A673 (cell line): ENCODE data around the gene SSTR5. TPM values are rescaled to one million over a fixed set of nuclear protein-coding genes. Genes with fewer than 3 reads are reported as not detected.

Experiments
- BruUV-seq: library from RNA; stranded (reverse); fragments of 400-500 nt; replicated peaks from 2 replicates; lab custom pipeline; 2021; lab: Mats Ljungman, UMichigan
- CTCF ChIA-PET: fragments of 300-600 bp; sonication (Branson Sonifier 250); formaldehyde crosslinking; loops from one replicate; lab custom pipeline; 2022; ENCODE audit warnings: antibody characterized with exemption; lab: Charles Lee
- POLR2A ChIA-PET: fragments of 300-600 bp; sonication (Branson Sonifier 250); formaldehyde crosslinking; loops from one replicate; lab custom pipeline; 2022; ENCODE audit warnings: antibody characterized with exemption; ENCODE audit not compliant: low non-redundant PET; lab: Charles Lee
- DNase-seq: peaks from one replicate; pipeline ENCODE4 v3.0.0-alpha.2; 2015; ENCODE audit warnings: low spot score
- H3K27ac ChIP-seq: fragments of 200-600 bp; sonication (generic); 2 replicates; pipeline ENCODE4 v1.5.1; 2016; ENCODE audit warnings: mixed run types, low read depth, mild to moderate bottlenecking, mixed read lengths, antibody characterized with exemption, low read length; ENCODE audit not compliant: poor library complexity, severe bottlenecking
- H3K27me3 ChIP-seq: fragments of 200-600 bp; sonication (generic); replicated peaks from 2 replicates; pipeline ENCODE4 v1.6.1; 2017; ENCODE audit warnings: mixed run types, low read depth, mild to moderate bottlenecking, mixed read lengths, antibody characterized with exemption, low read length; ENCODE audit not compliant: insufficient read depth, poor library complexity
- H3K36me3 ChIP-seq: fragments of 200-600 bp; sonication (generic); 2 replicates; pipeline ENCODE4 v1.6.1; 2016; ENCODE audit warnings: mixed run types, mild to moderate bottlenecking, mixed read lengths, antibody characterized with exemption, low read length; ENCODE audit not compliant: insufficient read depth, poor library complexity, severe bottlenecking
- H3K4me1 ChIP-seq: fragments of 200-600 bp; sonication (generic); 2 replicates; pipeline ENCODE4 v1.6.1; 2017; ENCODE audit warnings: mixed run types, mild to moderate bottlenecking, mixed read lengths, antibody characterized with exemption, low read length; ENCODE audit not compliant: insufficient read depth, poor library complexity, severe bottlenecking
- H3K4me3 ChIP-seq: fragments of 200-600 bp; sonication (generic); 2 replicates; pipeline ENCODE4 v1.5.1; 2016; ENCODE audit warnings: low read depth, mixed run types, mild to moderate bottlenecking, mixed read lengths, low read length; ENCODE audit not compliant: poor library complexity, severe bottlenecking
- H3K9me3 ChIP-seq: fragments of 200-600 bp; sonication (generic); 2 replicates; pipeline ENCODE4 v1.6.1; 2016; ENCODE audit warnings: mixed run types, low read depth, mild to moderate bottlenecking, mixed read lengths, antibody characterized with exemption, low read length; ENCODE audit not compliant: poor library complexity, severe bottlenecking
- CTCF ChIP-seq: fragments of 300-800, 200-600 bp; sonication (generic); conservative IDR thresholded peaks from 2 replicates; pipeline ENCODE4 v1.5.1; 2017; ENCODE audit warnings: low read depth, mild to moderate bottlenecking, antibody characterized with exemption, low read length, moderate library complexity, mixed read lengths
- EZH2 ChIP-seq: fragments of 200-600 bp; sonication (generic); IDR thresholded peaks from 2 replicates; pipeline ENCODE4 v1.6.1; 2017; ENCODE audit warnings: borderline replicate concordance, low read depth, mild to moderate bottlenecking, mixed read lengths, antibody characterized with exemption, low read length; ENCODE audit not compliant: poor library complexity, severe bottlenecking
- intact Hi-C: fragments of 100-400 bp; cut with micrococcal nuclease; formaldehyde crosslinking; loops from one replicate; pipeline ENCODE4 v1.10.0; 2022; ENCODE audit not compliant: unreplicated experiment
- total RNA-seq: library from RNA; stranded (reverse); gene quantifications from 2 replicates; pipeline ENCODE4 v1.2.3, GENCODE V29; 2021

Gene SSTR5
- total RNA-seq, 1 experiment from 2014 or later, result not detected

GRCh38 chr16:1126044-1126443 is 53.5 kb downstream of the SSTR5 start:
- no peak for DNase-seq
- ChIA-PET POLR2A (no interaction called here), CTCF (no interaction called here)
- no TSS peak for BruUV-seq
- Histone ChIP-seq H3K27ac (no peak overlapping the region), H3K4me3 (no peak overlapping the region), H3K9me3 (no peaks in the 10 kb centered on the region), H3K36me3 (no peaks in the 10 kb centered on the region), H3K27me3 (no peaks in the 10 kb centered on the region), H3K4me1 (peaks cover 8% of the 10 kb centered on the region)
- intact Hi-C loops, result no loop called here
- TF ChIP-seq CTCF (no peak), EZH2 (no peak)

GRCh38 chr16:1126586-1126985 is 54.0 kb downstream of the SSTR5 start:
- intact Hi-C loops, result no loop called here
- H3K36me3 ChIP-seq, result no peaks in the 10 kb centered on the region
- H3K4me3 ChIP-seq, result no peak overlapping the region
- H3K9me3 ChIP-seq, result no peaks in the 10 kb centered on the region
- ChIA-PET POLR2A (no interaction called here), CTCF (interaction anchor here (0.6 kb wide), 1 partner anchor 625 kb away, joined by 6 read pairs; no protein-coding TSS in a partner anchor)
- H3K27ac ChIP-seq, result no peak overlapping the region
- no TSS peak for BruUV-seq
- H3K27me3 ChIP-seq, result no peaks in the 10 kb centered on the region
- H3K4me1 ChIP-seq, result peaks cover 8% of the 10 kb centered on the region
- no peak for TF ChIP-seq CTCF
- no peak for TF ChIP-seq EZH2
- DNase-seq, result no peak

- H3K9me3 ChIP-seq, result no peaks in the 10 kb centered on the region
- H3K4me3 ChIP-seq, result no peak overlapping the region
- H3K27me3 ChIP-seq, result no peaks in the 10 kb centered on the region
- peaks cover 8% of the 10 kb centered on the region for H3K4me1 ChIP-seq
- CTCF ChIA-PET, result no interaction called here
- POLR2A ChIA-PET, result no interaction called here
- no peaks in the 10 kb centered on the region for H3K36me3 ChIP-seq
- BruUV-seq, result no TSS peak
- intact Hi-C loops, result no loop called here
- no peak overlapping the region for H3K27ac ChIP-seq
- DNase-seq, result no peak
- TF ChIP-seq EZH2 (no peak), CTCF (no peak)
Observed at GRCh38 chr16:1127101-1127500, 54.6 kb downstream of the SSTR5 start.
